HS-5 (cell line): ENCODE data around the gene RBM33.
"Not testable (repeated sequence)": the region's sequence is repeated elsewhere in the genome, so short reads cannot be mapped to it uniquely, and the experiment has no call there.

Source experiments
- DNase-seq: peaks from one replicate; pipeline ENCODE4 v3.0.0-alpha.2; 2012; ENCODE audit warnings: low read depth

RBM33 gene

DNA sequence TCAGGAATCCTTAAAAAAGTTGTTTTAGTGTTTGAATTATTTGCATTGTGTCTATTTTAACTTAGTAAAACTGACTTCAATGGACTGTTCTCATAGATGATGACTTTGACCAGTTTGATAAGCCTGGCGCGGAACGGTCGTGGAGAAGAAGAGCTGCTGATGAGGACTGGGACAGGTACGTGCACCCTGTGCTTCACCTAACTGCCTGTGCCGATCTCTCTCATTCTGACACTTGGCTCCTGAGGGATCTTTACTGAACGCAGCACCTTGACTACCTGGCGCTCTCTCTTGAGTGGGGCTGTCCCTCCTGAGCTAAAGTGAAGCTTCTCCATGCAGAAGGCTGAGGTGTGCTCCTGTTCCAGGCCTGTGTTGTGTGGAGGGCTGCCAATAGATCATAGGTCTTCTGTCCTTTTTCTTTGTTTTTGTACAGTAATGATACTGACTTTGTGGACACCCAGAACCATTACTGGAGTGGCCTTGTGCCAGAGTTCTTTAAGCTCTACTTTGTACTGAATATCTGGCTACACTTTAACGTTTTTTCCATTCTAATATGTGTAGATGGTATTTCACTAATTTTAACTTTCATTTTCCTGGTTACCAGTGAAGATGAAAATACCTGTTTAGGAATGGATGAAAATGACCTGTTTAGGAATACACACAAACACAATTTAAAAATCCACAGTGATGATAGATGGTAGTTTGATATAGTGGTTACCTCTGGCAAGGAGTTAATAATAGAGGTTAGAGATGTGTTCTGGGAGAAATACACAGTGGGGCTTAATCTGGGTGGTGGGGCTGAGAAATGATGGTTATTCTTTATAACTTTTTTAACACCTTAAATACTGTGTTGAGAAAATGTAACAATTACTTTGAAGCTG, 20.9 kb downstream of the RBM33 start:
- DNase-seq: no peak

DNA sequence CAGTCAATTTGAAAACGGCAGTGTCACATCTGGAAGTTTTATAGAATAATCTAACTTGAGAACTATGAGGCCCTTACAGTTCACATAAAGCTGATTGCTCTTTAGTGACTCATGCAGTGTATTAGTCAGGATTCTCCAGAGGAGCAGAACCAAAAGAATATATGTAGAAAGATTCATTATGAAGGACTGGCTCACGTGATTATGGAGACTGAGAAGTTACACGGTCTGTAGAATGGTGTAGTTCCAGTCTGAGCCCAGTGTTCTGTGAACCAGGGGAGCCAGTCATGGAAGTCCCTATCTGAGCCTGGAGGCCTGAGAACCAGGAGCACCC, 21.5 kb downstream of the RBM33 start:
- DNase-seq: peak; percentile 52

DNA sequence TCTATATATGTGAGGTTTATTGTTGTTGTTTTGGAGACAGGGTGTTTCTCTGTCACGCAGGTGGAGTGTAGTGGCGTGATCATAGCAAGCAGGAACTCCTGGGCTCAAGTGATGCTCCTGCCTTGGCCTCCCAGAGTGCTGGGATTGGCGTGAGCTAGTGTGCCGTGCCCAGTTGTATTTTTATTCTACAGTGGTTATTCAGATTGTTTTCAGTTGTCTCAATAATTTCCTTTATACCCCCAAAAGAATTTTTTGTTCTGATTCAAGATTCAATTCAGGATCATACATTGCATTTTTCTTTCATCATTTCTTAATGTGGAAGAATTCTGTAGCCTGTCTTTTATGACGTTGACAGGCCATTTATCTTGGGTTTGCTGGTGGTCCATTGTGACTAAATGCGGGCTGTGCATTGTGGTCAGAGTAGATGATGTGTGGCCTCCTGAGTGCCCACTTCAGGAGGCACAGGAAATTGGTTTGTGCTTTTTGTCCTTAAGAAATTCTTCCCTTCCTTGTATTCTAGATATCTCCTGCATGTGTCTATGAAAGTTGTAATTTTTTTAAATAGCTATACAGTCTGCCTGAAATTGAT, 22.9 kb downstream of the RBM33 start:
- no peak for DNase-seq

DNA sequence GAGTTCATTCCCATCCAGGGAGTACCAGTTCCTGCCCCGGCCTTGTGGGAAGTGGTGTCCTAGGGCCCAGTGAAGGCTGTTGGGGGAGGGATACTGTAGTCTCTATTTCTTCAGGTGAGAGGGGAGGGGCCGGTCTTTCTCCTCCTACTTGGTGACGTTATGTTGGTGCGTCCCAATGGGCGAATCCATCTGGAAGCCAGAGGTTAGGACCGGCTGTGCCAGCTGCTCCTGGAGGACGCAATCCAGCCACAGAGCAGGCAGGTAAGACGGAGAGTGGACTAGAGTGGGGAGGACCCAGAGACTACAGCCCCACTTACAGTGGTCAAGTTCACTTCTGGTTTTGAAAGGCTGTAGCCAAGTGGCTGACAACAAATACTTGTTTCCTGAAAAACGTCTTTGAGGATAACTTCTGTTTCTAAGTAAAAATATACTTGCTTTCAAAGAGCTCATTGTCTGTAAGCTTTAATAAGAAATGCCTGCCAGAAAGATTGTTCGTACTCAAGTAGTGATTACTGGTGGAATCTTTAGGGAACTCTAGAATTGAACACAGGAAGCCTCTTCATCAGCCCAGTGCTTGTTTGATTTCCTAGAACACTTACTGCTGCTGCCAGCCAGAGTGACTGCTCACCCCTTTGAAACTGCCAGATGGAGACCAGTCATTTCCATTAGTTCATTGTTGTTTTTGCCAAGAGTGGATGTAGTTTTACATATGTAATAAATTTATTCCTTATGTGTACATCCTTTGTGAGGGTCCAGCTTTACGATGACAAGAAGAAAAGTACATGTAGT, 25.4 kb downstream of the RBM33 start:
- no peak for DNase-seq

DNA sequence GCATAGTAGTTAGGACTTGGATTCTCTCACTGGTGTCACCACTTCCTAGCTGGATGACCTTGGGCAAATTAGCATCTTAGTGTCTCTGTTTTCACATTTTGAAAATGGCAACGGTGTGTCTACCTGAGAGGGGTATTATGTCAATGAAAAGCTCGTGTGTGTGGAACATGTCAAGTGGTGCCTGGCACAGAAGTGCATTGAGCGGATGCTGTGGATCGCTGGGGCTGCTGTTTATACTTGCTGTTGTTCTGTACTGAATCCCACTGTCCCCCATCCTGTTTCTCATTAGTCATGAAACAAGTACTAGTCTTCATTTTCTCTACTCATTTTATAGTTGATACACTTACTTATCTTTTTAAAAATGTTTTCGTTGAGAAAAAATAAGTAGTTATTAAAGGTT, 26.1 kb downstream of the RBM33 start:
- no peak for DNase-seq

DNA sequence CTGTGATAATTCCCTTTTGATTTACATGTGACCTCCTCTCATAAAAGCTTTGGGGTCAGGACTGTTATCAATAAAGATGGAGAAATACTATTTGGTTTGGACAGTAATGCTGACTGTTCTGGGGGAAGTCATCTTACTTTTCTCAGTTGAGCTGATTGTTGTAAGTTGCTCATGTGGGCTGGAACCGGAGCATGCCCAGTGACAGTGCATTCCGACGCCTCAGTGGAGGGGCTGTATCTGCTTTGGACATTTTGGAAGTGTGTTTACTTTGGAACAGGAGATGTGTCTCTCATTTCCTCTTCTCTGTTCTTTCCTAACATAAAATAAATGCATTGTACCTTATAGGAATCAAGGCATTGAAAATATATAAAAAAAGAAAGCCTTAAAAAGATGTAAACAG, 30.1 kb downstream of the RBM33 start:
- no peak for DNase-seq

DNA sequence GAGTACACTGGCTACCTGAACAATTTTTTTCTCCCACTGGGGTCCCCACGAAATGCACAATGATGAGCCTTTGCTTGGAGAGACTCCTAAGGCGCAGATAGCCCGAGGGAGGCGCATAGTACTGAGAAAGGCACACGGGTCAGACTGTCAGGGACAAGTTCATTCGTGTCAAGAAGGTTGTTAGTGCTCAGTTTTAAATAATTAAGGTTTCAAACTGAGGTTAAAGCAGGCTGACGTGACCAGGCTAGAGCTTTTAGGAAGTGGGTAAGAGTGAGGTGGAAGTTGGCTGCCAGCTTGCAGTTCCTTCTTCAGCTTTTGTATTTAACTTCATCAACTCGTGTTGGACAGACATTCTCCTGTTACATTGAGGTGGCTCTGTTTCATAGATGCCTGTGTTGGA, 31.6 kb downstream of the RBM33 start:
- DNase-seq: no peak

DNA sequence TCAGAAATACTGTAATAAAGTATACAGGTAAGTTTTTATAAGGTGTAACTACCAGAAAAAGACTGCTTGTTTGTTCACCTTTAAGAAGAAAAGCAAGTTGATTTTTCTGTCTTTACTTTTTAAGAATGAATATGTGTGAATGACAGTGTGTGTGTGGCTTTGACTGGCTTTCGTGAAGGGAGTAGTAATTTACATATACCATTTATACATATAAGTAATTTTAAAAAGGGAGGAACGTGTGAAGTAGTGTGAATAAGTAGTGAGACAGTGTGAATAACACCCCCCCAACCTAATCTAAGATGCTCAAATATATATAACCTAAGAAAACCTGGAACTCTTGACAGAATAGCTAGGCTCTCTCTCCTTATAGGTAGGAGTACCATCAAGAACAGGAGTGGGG, 33.2 kb downstream of the RBM33 start:
- DNase-seq: no peak

DNA sequence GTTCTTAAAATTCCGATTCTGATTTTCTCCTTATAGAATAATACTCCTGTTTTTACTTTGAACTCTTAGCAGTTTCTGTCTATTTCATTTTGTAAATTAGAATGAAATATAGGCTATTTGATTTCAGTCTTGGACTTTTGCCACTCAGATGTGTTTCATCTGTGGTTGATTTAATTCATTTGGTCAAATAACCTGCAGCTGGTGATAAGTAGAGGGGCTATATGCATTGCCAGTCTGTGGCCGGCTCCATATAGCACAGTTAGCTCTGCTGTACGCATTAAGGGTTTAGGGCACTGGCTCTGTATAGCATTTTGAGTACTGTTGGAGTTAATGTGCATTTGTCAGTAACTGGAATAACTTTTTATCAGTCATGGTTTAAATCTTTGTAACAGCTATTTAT, 35.7 kb downstream of the RBM33 start:
- DNase-seq: no peak

DNA sequence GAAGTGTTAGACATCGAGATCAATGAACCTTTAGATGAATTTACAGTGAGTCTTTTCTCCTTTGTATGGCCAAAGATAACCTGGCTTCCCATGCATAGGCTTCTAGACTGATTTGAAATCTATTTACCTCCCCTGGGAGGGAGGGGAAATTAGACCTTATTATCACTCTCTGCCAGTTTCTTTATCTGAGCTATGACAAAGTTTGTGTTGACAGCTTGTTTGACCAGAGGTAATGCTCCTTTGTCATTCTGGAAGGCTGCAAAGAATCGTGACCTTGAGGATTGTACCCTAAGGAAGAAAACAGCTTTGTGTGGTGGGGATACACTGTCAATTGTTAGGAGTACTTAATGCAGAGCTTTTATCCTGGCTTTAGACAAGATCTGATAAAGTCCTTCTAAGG, 36.4 kb downstream of the RBM33 start:
- DNase-seq: no peak

DNA sequence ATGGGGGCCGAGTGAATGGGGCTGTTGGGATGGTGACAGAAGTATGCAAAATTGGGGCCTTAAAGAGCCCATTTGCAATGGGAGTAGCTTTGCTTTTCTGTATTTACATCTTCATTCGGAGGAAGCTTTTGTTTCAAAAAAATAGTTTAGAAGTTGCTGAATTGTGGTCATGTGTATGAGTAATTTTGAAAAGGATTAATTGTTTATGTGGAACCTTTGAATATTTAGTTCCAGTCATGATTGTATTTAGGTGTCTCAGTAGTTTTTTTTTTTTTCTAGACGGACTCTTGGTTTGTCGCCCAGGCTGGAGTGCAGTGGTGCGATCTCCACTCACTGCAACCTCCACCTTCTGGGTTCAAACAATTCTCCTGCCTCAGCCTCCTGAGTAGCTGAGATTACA, 37.2 kb downstream of the RBM33 start:
- no peak for DNase-seq

DNA sequence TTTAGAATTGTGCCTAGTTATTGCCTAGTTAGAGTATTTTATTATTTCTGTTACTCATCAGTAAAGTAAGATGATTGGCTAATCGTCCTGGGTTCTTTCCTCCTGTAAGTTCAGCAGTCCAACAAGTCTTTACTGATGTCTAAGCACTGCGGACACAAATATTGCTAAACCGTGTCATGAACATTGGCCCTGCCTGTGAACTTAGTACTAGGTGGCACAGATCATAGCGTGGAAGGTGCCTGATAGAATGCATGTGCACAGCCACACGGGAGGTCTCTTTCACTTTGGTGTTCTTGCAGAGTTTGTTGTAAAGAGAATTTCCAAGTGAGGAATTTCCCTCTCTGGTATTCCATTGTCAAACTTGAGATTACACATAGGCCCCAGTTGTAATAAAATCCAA, 38.0 kb downstream of the RBM33 start:
- no peak for DNase-seq

DNA sequence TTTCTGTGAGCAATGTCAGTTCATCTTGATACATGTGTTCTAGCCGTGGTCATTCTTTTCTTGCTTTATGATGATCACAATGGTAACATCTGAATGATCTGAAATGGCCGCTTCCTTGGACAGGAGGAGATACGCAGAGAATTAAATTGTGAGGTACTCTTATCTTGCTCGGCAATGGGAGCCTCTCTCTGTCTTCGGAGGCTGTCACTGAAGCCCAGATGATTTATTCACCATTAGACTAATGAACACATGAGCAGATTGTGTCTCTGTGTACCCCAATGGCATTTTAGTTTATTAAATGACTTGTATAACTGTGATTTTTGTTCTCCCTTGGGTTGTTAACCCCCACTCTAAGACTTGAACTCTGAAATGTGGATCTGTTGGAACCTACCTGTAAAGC, 38.6 kb downstream of the RBM33 start:
- DNase-seq: no peak

DNA sequence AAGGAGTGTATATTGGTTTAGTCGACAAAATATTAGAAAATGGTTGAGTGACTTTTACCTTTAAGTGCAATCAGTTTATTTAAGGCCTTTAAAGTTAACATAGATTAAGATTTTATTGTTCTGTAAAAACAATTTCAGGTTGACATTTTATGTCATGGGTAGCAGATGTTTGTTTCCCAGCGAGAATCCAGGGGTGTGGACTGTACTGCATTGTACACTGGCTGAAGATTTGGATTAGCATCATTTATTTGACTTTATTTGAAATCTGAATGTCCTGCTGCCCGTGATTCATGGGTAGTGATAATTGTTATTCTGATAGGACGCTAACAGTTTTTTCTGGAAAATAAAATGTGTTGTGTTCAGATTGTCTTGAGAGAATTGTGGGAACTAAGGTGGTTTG, 39.3 kb downstream of the RBM33 start:
- no peak for DNase-seq

DNA sequence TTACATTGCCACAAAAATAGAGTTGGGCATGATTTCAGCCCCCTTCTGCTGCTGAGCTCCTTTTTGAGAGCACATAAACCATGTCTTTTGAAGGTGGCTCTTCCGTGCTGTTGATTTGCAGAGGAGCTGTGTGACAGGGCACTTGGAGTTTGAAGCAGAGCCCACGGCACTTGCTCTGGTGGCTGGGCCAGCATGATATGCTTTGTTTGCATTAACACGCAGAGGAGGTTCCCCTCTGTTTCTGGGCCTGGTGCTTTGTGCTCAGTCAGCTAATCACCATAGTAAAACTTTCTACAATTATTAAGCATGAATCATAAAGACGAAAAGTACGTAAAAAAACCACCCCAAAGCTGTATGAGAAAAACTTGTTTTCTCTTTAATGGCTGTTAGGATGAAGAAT, 40.1 kb downstream of the RBM33 start:
- no peak for DNase-seq

DNA sequence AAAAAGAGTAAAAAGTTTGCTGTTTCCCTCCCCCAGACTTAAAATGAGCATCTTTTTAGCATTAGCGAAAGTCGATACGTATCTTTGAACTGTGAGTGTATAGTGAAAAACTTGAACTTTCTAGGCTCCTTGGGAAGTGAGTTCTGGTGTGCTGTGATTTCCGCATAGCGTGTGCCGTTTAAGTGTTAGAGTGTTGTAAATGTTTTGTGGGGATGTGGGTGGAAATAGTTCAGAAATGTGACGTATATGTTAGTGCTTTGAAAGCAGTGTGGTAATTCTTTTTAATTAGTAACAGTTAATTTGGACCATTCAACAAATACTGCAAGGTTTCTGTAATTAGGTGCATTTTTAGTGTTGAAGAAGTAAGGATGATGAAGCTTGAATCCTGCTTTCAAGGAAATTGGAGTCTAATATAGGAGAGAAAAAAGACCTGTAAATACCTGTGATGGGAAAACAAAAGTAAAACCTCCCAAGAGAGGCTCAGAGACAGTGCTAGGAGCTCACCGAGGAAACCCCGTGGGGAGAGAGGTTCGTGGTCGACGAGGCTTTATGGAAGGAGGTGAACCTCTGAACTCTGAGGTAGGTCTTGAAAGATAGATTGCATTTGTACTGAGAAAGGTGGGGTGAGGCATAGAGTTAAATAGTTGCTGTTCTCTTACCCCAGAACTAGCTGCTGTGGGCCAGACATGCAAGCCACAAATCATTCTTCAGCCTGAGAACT, 40.8 kb downstream of the RBM33 start:
- no peak for DNase-seq

DNA sequence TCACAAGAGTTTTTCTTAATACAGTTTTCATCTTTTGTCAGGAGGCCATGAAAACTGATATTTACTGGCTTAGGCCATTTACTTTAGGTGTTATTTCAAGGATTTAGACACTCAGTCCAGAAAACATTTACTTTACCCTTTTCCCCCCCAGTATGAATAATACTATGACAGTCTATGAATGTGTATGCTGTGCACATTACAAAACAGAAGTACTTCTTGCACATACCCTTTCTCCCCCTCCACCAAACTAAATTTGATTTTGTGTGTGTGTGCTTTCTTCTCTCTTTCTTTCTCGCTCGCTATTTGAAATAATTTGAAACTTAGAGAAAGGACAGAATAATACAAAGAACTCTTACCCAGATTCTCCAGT, 41.3 kb downstream of the RBM33 start:
- no peak for DNase-seq

DNA sequence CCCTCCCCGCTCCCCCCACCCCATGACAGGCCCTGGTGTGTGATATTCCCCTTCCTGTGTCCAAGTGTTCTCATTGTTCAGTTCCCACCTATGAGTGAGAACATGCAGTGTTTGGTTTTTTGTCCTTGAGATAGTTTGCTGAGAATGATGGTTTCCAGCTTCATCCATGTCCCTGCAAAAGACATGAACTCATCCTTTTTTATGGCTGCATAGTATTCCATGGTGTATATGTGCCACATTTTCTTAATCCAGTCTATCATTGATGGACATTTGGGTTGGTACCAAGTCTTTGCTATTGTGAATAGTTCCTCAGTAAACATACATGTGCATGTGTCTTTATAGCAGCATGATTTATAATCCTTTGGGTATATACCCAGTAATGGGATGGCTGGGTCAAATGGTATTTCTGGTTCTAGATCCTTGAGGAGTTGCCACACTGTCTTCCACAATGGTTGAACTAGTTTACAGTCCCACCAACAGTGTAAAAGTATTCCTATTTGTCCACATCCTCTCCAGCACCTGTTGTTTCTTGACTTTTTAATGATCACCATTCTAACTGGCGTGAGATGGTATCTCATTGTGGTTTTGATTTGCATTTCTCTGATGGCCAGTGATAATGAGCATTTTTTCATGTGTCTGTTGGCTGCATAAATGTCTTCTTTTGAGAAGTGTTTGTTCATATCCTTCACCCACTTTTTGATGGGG, 42.3 kb downstream of the RBM33 start:
- DNase-seq: not testable (repeated sequence)

DNA sequence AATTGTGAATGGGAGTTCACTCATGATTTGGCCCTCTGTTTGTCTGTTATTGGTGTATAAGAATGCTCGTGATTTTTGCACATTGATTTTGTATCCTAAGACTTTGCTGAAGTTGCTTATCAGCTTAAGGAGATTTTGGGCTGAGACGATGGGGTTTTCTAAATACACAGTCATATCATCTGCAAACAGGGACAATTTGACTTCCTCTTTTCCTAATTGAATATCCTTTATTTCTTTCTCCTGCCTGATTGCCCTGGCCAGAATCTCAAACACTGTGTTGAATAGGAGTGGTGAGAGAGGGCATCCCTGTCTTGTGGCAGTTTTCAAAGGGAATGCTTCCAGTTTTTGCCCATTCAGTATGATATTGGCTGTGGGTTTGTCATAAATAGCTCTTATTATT, 43.8 kb downstream of the RBM33 start:
- DNase-seq: not testable (repeated sequence)

DNA sequence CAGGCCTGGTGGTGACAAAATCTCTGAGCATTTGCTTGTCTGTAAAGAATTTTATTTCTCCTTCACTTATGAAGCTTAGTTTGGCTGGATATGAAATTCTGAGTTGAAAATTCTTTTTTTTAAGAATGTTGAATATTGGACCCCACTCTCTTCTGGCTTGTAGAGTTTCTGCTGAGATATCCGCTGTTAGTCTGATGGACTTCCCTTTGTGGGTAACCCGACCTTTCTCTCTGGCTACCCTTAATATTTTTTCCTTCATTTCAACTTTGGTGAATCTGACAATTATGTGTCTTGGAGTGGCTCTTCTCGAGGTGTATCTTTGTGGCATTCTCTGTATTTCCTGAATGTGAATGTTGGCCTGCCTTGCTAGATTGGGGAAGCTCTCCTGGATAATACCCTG, 46.2 kb downstream of the RBM33 start:
- DNase-seq: not testable (repeated sequence)

DNA sequence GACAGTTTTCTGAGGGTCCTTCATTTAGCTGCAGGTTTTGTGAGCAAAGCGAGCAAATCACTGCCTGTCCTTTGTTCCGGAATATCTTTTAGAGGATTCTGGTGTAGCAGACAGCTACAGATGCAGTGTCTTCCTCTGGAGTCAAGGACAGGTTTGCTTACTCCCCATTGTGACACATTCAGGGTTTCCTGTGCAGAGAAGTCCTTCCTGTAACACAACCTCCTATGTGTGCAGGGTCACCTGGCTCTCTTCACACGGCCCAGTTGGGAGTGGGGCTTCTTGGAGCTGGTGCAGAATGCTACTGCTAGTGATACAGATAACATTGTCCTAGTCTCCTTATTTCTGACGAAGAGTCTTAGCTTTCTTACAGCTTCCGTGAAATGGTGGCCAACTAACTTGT, 47.9 kb downstream of the RBM33 start:
- DNase-seq: no peak

DNA sequence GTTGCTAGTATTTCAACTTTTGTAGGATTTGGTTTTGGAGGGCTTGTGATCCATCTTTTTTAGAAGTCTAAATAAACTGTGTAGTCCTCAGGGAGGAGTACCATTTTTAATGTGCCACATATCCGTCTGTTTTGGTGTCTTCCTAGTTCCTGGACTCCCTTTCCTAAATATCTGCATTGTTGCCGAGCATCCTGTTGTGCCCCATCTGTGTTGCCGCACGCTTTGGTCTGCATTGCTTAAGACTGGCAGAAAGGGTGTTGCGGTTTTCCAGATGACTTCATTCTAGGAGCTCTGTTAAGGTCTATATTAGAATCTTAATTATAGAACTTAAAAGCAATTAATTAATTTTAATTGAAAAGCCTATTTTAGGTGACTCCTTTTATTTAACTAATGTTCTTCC, 49.4 kb downstream of the RBM33 start:
- DNase-seq: no peak
